Dermis blood vessel endothelial cell (primary cell): ENCODE data around the gene RBKS. TPM values are rescaled to one million over a fixed set of nuclear protein-coding genes. Genes with fewer than 3 reads are reported as not detected.

Experiments
- total RNA-seq: library from RNA; depleted of rRNA; stranded (reverse); fragments of >200 nt; gene quantifications from 2 replicates; pipeline ENCODE4 v1.2.3, GENCODE V29; 2014

Gene RBKS
- total RNA-seq, 1 donor from 2014 or later, result 1.2 TPM

Other genes starting within 250 kb of the RBKS start
- 14.8 and 27.6 TPM in 2 replicates for gene SUPT7L, start 226.8 kb downstream of the RBKS start, total RNA-seq
- 31.3 and 39.2 TPM in 2 replicates for gene SLC4A1AP, start 226.5 kb downstream of the RBKS start, total RNA-seq
- gene MRPL33, start 118.7 kb downstream of the RBKS start, total RNA-seq, result 94.3 and 98.2 TPM in 2 replicates
- 13.6 and 17.8 TPM in 2 replicates for gene BABAM2, start 342 bp upstream of the RBKS start, total RNA-seq